ENCODE results near the gene GSTO1.

Gene GSTO1

DNA sequence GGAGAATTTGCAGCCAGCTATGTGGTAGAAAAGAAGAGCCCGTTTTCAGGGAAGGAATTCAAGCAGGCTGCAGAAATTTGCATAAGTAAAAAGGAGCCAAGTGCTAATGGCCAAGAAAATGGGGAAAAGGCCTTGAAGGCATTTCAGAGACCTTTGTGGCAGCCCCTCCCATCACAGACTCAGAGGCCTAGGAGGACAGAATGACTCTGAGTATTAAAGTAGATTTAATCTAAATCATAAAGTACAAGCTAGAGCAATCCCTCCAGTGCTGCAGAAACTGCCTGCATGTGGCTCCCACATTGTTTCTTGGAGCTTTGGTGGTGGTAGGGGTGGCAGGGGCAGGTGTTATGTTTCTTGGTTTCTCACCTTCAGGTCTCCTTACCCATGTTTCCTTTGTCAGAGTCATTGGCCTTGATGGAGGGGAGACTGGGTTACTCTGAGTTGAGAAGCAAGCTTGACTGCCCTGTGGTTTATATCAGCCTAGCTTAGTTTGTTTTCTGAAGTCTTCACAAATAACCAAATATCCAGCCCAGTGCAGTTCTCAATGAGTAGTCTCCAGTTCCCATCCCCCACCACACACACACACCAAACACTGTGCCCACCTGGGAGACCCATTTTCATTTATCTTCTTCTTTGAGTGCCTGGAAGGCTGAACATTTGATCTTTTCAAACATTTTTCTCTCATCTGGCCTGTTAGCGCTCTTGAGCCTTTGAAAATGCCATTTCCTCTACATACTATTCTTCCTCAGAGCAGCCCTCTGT is 49.1 kb downstream of the GSTO1 start:
- no peak for DNase-seq (ENCODE audit: low read depth in 2 of 2)

DNA sequence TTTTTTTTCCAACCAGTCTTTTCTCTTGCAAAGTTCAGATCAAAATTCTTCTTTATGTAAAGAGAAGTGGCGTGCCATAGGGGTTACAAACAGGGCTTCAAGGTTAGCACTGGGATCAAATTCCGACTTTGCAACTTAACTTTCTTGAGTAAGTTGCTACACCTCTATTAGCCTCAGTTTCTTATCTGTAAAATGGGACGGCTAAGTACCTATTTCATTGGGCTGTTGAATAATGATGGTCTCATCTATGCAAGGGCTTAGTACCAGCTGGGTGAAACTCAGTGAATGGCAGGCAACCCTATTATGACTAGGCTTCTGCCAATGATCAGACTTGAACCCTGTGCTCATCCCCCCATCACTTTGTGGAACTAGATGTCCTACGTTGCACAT is 49.7 kb downstream of the GSTO1 start:
- no peak for DNase-seq (ENCODE audit: low read depth in 2 of 2)

DNA sequence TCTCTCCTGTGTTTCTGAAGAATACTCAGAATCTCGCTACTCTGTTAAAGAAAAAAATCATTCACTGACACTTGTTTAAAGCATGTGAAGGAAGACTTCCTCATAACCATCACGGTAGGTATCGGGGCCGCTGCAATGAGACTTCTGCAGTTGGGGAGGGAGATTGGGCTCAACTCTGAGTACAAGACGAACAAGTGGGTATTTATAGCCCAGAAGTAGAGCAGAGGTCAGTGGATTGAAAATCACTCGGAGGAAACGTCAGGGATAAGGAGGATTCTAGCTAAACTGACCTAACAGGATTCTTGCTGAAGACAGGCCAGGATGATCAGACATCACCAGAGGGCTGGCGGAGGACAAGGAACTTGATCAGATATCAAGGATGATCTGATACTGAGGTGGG is 50.2 kb downstream of the GSTO1 start:
- no peak for DNase-seq (ENCODE audit: low read depth in 2 of 2)

DNA sequence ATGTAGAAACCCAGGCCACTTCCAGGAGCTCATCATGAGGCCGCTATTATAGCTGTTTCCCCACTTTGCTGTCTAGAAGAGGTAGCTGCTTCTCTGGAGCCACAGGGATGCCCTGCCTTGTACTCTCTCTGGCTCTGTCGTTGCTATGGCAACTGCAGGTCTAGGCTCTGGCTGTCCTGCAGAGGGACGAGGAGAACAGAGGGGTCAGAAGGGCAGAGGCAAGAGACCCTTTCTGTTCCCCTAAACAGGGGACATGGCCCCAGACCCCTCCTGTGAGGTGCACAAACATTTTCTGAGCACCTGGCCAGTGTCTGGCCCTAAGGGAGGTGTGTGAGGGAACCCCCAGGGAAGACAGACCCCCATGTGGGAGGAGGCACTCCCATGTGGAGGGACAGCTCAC is 52.2 kb downstream of the GSTO1 start:
- DNase-seq (ENCODE audit: low read depth in 2 of 2): no peak

DNA sequence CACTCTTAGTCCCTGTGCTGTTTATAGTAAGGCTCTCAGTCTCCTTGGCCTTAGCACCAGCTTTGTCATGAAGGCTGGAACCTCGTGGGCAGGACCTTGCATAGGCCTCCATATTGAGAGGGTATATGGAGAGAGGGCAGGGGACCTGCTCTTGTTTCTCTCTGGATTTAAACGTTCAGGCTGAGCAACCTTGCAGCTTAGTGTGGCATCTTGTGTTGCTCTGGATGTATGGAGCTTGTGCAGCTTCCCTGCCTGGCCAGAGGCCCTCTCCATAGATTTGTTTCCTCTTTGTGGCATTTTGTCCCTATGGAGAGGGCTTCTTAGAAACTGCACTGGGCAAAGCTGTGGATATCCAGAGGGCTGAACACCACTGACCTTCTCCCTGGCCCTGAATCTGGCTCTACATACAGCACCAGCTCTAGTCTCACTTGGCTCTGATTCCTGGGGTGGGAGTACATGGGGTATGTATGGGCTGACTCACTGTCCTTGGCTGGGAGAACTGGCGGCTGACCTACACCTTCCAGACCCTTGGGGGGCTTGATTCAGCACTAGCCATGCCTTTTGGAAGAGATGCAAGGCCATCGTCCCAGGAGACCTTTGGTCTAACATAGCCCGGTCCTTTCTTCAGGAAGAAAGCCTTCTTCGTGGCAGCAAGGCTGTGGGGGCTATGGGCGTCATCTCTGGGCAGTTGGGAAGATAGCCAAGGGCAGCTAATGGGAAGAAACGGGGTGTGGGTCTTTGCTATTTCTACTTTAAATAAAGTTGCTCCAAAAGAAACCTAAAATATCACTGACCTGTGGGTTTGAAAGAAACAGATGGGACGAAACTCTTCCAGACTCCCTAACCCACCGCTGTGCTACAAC is 53.1 kb downstream of the GSTO1 start:
- no peak for DNase-seq (ENCODE audit: low read depth in 2 of 2)

DNA sequence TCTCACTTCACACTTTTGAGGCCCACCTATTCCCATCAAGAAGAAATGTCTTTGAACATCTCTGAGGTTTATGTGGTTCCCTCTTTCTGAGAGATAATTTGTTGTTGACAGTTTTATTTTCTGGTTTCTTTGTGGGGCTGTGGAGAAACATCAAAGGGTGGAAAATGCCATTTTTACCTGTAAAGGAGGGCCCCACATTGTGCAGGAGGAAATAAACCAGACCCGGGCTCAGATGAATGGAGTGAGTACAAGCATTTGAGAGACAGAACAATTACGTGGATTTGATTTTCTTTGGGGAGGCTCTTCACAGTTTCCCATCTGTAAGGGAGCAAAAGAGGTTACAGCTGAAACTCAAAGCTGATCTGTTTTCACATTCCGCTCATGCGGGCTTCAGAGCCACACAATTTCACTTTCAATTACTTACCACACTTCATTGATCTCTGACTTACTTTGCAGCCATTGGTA is 53.8 kb downstream of the GSTO1 start:
- DNase-seq (ENCODE audit: low read depth in 2 of 2): no peak

DNA sequence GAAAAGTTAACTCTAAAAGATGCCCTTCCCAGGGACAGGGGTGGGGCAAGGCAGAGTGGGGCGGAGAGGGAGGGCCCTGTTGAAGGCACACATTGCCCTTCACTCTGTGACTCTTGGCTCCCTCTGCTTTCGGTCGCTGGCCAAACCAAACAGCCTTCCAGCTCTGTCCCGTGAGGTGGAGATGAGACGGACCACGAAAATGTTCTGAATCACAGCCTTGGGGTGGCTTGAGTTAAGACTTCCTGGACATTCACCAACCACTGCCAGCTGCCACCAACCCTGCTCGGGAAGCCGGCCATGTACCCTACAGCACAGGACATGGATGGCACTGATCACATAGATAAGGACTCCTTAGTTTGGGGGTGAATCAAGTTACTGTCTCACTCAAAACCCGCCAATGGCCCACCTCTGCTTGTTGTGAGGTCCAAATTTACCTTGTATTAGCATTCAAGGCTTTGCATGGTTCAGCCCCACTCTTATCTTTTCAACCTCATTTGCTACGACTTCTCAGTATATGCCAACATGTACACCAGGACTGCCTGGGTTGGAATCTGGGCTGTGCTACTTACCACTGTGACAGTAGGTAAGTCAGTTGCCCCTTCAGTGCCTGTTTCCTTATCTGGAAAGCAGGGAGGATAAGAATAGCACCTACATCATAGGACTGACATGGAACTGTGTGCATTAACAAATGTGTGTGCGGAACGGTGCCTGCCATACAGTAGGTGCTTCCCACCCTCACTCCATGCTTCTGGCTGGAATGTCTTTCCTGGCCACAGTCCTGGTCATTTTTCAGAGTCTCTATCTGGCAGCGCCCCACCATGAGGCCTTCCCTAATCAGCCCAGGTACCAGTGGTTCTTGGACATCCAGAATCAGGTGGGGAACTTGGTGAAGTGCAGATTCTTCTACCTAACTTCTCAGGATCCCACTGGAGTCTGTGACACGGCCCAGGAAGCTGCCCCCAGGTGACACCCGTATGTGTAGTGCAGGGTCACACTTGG is 55.6 kb downstream of the GSTO1 start:
- DNase-seq (ENCODE audit: low read depth in 2 of 2): no peak

DNA sequence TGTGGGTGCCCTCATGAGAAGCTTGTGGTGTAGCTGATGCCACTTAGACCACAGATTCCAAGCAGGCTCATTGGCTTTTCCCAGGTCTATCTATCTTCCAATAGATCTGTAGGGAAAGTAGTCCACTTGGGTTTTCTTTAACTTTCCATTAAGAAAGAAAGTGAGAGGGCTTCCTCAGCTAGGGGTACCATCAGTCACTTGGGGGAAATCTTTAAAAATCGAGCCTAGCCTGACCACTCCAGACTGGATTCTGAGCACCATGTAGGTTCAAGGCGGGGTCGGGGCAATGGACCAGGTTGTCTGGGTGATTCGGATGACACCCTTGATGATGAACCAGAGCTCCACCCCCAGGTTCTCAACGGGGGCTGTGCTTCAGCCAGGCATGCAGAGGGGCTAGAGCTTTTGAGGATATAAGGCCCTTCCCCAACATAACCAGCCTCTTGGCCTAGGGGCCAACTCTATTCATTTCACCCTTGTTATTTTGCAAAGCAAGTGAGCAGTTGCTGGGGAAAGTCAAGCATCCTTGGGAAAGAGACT is 56.6 kb downstream of the GSTO1 start:
- DNase-seq (ENCODE audit: low read depth in 2 of 2): no peak

DNA sequence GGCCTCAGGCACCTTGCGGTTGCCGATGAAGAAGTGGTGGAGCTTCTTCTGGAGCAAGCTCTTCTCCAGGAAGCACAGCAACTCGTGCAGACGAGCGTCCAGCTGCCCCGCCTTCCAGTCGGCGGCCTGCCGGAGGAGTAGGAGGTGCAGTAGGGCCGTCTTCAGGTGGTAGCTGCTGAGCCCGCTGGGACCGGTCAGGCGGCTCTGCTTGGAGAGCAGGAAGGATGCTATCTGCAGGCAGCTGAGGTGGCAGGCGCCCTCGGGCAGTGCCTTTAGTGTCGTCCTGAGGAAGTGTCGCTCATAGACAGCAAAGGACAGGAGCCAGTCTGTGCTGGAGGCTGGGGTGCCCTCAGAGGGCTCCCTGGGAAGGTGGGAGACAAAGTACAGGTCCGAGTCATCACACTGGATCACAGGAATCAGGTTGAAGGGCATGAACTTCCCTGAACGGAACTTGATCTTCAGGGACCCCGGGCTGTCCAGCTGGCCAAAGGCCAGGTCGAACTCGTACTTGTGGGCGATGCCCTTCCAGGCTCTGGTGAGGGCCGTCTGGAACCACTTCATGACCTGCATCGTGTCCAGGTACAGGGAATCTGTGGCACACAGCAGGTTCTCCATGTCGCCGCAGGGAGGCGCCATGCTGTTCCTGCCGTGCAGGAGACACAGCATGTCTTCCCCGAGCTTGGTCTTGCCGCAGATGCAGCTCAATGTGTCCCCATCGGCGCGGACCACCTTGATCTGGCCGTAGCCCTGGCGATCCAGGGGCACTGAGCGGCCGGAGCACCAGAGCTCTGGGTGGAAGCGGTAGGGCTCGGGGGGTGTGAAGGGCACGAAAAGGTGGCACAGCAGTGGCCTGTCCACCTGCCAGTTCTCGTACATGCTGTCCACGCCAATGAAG is 60.1 kb downstream of the GSTO1 start:
- no peak for DNase-seq (ENCODE audit: low read depth in 2 of 2)

DNA sequence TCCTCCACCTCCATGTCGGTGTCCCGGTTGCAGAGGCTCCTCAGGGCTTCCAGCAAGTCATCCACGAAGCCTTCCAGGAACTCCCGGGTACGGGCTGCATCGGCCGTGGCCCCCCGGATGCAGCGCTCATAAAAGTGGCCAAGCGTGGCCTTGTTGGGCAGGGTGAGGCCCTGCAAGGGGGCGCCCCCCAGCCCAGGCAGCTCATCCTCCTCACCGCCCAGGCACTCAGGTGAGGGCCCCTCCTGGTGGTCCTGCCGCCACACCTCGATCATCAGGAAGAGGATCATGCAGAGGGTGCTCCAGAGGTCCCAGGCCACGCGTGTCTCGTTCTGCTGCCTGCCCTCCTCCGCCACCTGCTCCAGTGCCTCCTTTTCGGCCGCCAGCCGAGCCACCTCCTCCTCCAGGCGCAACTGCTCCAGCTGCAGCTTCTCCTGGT is 60.8 kb downstream of the GSTO1 start:
- DNase-seq (ENCODE audit: low read depth in 2 of 2): no peak

DNA sequence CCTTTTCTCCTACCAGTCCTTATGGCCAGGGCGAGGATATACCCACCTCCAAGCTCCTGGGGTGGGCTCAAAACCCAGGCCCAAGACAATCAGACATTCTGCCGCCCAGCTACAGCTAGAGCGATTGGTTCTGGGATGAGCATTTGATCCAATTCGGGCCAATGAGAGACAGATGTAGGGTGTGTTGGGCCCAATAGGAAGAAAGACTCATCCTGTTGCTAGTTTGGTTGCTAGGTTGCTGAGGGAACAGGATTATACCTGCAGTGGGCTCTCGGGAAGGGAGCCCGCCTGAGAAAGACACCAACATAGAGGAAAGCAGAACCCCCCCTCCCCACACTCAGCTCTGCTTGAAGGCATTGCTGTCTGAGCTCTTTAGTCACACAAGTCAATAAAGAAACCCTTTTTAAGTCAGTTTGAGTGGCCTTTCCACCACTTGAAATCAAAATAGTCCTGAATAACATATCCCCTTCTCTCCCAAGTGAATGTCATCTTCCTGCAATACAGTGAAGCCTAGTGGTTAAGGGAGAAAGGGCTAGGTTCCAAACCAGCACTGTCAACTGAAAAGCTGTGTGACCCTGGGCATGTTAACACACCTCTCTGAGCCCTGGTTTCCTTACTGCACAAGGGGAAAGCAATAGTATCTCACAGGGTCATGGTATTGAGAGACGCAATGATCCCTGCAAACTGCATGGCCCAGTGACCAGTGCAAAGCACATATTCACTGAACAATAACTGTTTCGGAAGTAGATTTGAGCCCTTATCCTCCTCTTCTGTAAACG is 61.8 kb downstream of the GSTO1 start:
- DNase-seq (ENCODE audit: low read depth in 2 of 2): no peak
